ENCODE data around the gene DNAH2.

The DNAH2 gene

DNA sequence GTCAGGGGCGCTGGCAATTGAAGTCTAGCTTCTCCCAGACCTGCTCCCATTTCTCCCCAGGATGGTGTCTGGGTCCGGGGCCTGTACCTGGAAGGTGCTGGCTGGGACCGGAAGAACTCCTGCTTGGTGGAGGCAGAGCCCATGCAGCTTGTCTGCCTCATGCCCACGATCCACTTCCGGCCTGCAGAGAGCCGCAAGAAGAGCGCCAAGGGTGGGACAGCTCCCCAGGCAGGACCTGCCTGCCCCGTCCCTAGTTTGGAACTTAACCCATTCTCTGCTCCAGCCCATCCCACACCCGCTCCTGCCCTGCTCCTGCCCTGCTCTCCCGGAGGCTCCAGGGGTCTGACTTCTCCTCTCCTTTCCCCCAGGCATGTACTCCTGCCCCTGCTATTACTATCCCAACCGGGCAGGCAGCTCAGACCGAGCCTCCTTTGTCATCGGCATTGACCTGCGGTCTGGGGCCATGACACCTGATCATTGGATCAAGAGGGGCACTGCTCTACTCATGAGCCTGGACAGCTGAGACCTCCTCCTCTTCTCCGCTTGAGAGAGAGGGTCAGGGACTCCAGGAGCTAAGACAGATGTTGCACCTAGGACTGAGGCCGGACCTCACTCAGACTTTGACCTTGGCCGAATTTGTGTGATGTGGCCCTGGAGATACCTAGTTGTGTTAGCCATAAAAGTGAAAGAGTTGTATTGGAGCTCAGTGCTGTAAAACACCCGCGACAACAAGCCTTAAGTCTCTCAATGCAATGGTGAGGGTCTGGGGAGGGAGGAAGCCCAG, 115.7 kb downstream of the DNAH2 start:
- H3K36me3 ChIP-seq (ENCODE audit: control insufficient read depth, insufficient read depth, low read length): no peaks in the 10 kb centered on the region
- WGBS, 2 experiments (ENCODE audit: insufficient coverage in 2 of 2): 60 to 63% methylated on average over 18 to 19 of the region's 19 CpGs
- peak overlapping the region; percentile 64 for H3K4me3 ChIP-seq (ENCODE audit: extremely low read depth, insufficient read depth, low read length, poor library complexity, severe bottlenecking)
- H3K27ac ChIP-seq (ENCODE audit: low read depth, low read length, severe bottlenecking): no peak overlapping the region
- H3K9me3 ChIP-seq (ENCODE audit: control insufficient read depth, low read length): no peaks in the 10 kb centered on the region
- H3K4me1 ChIP-seq (ENCODE audit: control insufficient read depth, insufficient read depth, low read length, poor library complexity, severe bottlenecking): peaks cover 15% of the 10 kb centered on the region

DNA sequence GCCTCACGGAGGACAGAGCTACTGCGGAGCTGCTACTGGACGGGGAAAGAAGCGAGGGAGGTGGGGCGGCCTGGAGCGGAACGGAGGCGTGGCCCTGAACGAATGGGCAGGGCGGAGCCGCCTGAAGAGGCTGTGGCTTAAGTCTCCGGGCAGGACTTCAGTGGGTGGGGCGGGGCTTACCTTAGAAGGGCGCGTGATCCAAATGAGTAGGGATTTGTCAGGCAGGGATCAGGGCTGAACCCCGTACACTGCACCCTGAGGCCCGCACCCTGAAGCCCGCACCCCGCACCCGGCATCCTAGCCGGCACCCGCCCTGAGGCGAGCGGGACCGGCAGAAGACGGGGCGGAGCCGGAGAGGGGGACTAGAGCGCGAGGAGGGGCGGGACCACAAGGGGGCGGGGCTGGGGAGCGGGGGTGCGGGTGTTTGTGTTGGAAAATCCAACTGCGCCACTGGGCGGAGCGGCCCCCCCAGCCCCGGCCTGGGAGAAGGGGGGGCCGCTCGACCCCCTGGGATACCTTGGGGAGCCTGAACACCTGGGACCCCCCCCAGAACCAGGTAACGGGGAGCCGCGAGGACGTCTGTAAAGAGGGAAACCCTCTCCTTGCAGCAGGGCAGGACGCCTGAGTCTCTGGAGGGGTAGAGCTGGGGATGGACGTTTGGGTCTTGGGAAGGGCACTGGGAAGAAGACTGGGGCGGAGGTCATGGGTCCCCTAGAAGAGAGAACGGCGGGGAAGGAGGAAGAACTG, 116.4 kb downstream of the DNAH2 start, which contains the start of gene KDM6B:
Gene KDM6B, plus strand, starts transcription at position 423 of the 747 bp plus-strand sequence. CDS start 11,338 bp downstream, outside the sequence.
- peak within 1 kb of the TSS; percentile 64 for H3K4me3 ChIP-seq (ENCODE audit: extremely low read depth, insufficient read depth, low read length, poor library complexity, severe bottlenecking)
- H3K9me3 ChIP-seq (ENCODE audit: control insufficient read depth, low read length): no peaks in the 10 kb centered on the region
- H3K36me3 ChIP-seq (ENCODE audit: control insufficient read depth, insufficient read depth, low read length): no peaks in the 10 kb centered on the region
- peaks cover 20% of the 10 kb centered on the region for H3K4me1 ChIP-seq (ENCODE audit: control insufficient read depth, insufficient read depth, low read length, poor library complexity, severe bottlenecking)
- 0 to 1% methylated on average over 28 to 31 of the region's 49 CpGs for WGBS, 2 experiments (ENCODE audit: insufficient coverage in 2 of 2)
- peak within 1 kb of the TSS; percentile 99 for H3K27ac ChIP-seq (ENCODE audit: low read depth, low read length, severe bottlenecking)

DNA sequence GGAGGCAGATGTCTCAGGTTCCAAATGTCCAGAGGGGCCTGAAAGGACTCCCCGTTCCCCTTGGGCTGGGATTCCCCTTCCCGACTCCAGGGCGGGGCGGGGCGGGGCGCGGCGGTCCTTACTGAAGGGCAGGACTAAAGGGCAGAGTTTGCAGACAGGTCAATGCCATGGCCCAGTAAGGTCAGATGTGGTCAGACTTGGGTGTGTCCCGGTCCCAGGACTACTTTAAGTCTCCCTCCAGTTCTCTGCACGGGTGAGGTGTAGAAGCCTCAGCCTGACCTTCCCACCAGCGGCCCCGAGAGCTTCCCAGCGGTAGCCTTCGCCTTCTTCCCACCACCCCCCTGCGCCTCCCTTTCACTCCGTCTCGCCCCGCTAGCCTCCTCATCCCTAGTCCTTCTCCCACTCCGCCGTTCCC, 117.0 kb downstream of the DNAH2 start:
- Histone ChIP-seq H3K9me3 (ENCODE audit: control insufficient read depth, low read length) (no peaks in the 10 kb centered on the region), H3K27ac (ENCODE audit: low read depth, low read length, severe bottlenecking) (peak overlapping the region; percentile 99), H3K4me3 (ENCODE audit: extremely low read depth, insufficient read depth, low read length, poor library complexity, severe bottlenecking) (peak overlapping the region; percentile 64), H3K36me3 (ENCODE audit: control insufficient read depth, insufficient read depth, low read length) (no peaks in the 10 kb centered on the region), H3K4me1 (ENCODE audit: control insufficient read depth, insufficient read depth, low read length, poor library complexity, severe bottlenecking) (peaks cover 24% of the 10 kb centered on the region)
- 0% methylated on average over 15 to 18 of the region's 20 CpGs for WGBS, 2 experiments (ENCODE audit: insufficient coverage in 2 of 2)

DNA sequence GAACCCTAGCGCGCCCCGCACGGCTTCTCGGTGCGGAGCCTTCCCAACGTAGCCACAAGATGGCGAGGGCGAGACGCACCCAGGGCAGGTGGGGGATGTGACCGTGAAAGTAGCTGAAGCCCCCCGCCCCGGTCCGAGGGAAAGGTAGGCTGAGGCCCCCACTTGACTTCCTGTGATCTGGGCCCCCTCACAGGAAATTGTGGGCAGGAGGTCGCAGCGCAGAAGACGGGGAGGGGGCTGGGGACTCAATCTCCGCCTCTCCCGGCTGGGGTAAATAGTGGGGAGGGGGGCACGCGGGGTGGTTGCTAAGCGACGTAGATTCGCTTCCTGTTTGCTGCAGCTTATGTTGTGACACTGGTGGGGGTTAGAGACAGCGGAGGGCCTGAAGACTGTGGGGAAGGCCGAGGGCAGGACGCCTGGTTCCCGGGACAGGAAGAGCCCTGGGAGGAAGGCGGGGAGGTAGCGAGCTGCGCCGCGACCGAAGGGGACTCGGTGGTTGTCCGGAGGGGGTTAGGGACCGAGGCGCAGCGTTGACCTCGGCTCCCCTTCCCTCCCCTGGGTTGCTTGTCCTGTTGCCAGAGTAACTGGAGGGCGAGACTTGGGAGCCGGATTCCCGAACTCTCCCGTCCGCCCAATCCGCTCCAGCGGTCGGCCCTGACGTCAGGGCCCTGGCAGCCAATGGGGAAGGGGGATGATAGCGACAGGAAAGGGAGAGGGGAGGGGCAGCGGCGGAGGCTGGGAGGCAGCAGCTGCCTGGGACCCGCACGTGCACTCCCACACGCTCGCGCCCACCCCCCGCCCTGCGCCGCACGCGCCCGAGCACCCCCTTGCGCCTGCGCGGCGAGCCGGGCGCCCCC, 117.6 kb downstream of the DNAH2 start:
- Histone ChIP-seq H3K4me1 (ENCODE audit: control insufficient read depth, insufficient read depth, low read length, poor library complexity, severe bottlenecking) (peaks cover 28% of the 10 kb centered on the region), H3K9me3 (ENCODE audit: control insufficient read depth, low read length) (no peaks in the 10 kb centered on the region), H3K36me3 (ENCODE audit: control insufficient read depth, insufficient read depth, low read length) (peaks cover 6% of the 10 kb centered on the region), H3K27ac (ENCODE audit: low read depth, low read length, severe bottlenecking) (peak overlapping the region; percentile 99), H3K4me3 (ENCODE audit: extremely low read depth, insufficient read depth, low read length, poor library complexity, severe bottlenecking) (peak overlapping the region; percentile 64)
- 0% methylated on average over 42 to 46 of the region's 69 CpGs for WGBS, 2 experiments (ENCODE audit: insufficient coverage in 2 of 2)

DNA sequence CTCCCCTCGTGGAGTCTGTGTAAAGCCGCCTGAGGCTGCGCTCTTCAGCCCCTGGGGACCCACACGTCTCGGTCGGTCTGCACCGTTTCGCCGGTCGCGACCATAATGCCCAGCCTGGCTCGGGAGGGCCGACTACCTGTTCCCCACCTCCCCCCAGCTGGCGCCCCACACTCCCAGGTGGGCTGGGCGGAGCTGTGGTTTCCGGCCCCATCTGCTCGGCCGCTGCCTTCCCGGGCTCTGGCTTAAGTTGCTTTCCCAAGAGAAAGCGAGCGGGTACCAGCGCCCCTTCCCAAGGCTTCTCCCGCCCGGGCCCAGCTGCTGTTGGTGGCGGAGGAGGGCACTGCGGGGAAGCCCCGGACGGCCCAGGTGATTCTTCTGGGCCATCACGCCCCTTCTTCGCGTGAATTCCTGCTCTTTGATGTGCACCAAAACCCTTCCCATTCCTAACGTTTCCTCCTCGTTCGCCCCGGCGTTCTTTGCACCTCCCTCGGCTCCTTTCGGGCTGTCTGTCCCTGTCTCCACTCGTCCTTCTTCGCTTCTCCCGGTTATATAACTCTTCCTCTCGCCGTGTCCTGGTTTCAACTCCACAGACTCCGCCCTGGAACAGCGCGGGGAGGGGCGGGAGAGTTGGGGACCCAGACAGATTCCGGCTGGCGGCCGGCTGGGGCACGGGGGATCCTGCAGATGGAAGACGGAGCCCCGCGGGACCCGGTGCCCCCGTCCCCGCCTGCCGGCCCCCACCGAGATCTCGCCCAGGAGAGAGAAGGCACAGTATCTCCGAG, 118.5 kb downstream of the DNAH2 start:
- Histone ChIP-seq H3K9me3 (ENCODE audit: control insufficient read depth, low read length) (no peaks in the 10 kb centered on the region), H3K27ac (ENCODE audit: low read depth, low read length, severe bottlenecking) (peak overlapping the region; percentile 99), H3K4me3 (ENCODE audit: extremely low read depth, insufficient read depth, low read length, poor library complexity, severe bottlenecking) (peak overlapping the region; percentile 64), H3K36me3 (ENCODE audit: control insufficient read depth, insufficient read depth, low read length) (peaks cover 12% of the 10 kb centered on the region), H3K4me1 (ENCODE audit: control insufficient read depth, insufficient read depth, low read length, poor library complexity, severe bottlenecking) (peaks cover 36% of the 10 kb centered on the region)
- WGBS, 2 experiments (ENCODE audit: insufficient coverage in 2 of 2): 0 to 1% methylated on average over 50 to 56 of the region's 61 CpGs

DNA sequence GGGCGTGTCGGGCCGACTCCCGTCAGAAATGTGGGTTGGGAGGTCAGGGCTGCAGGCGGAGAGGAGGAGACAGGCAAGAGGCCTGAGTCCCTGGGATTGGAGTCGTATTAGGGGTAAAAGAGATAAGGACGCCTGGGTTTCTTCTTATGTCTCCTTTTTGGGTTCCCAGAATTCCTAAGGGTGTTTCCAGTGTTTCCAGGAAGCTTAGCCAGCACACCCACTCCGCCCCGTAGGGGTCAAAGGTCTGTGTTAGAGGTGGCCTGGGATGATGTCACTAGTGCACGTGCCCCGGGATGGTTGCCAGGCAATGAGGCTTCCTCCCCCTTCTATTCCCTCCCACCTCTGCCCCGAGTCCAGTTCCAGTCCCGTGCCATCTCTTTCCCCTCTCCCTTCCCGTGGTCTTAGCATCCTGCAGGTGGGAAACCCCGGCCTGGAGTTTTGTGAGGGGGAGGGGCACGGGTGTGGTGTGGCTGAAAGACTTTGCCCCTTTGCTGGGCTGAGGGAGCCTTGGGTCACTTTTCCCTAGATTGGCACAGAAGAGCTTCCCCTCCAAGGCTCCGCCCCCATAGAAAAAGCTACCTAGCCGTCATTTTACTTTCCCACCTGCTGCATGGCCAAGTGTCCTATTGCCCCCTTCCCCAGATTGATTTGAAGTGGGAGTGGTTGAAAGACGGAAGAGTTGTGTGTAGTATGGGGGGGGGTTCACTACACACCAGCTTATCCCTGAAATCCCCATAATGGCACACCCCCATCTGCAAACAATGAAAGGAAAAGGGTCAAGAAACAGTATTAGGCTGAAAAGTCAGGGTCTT, 119.3 kb downstream of the DNAH2 start:
- WGBS, 2 experiments (ENCODE audit: insufficient coverage in 2 of 2): 0 to 3% methylated on average over 5 of the region's 19 CpGs
- peak overlapping the region; percentile 99 for H3K27ac ChIP-seq (ENCODE audit: low read depth, low read length, severe bottlenecking)
- peak overlapping the region; percentile 64 for H3K4me3 ChIP-seq (ENCODE audit: extremely low read depth, insufficient read depth, low read length, poor library complexity, severe bottlenecking)
- H3K36me3 ChIP-seq (ENCODE audit: control insufficient read depth, insufficient read depth, low read length): peaks cover 12% of the 10 kb centered on the region
- no peaks in the 10 kb centered on the region for H3K9me3 ChIP-seq (ENCODE audit: control insufficient read depth, low read length)
- H3K4me1 ChIP-seq (ENCODE audit: control insufficient read depth, insufficient read depth, low read length, poor library complexity, severe bottlenecking): peaks cover 39% of the 10 kb centered on the region

DNA sequence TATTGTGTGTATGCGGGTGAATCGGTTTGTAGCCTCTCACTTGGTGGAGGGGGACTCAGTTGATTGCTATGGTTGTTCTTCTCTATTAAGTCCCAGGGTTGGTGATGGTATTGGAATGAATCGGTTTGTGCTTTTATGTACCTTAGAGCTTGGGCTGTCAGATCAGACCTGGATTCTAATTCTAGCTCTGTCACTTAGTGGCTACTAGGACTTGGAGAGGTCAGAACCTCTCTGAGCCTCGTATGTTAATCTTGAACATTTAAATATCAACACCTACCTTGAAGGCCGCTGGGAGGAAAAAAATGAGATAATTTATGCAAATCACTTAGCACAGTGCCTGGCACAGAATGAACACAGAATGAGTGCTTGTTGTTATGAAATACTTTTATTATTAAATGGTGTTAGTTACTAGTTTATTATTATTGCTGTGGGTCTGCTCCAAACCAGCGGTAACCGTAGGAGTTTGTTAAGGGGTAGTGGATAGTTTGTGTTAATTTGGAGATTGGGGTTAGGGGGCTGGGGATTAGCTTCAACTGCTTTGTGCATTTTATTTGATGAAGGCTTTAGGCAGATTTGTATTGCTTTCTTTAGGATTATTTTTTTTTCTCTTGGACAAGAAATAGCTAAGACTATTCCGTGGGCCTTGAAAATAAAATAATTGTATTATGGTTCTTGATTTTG, 120.0 kb downstream of the DNAH2 start:
- WGBS, 2 experiments (ENCODE audit: insufficient coverage in 2 of 2): 5 to 9% methylated on average over 4 of the region's 8 CpGs
- H3K4me1 ChIP-seq (ENCODE audit: control insufficient read depth, insufficient read depth, low read length, poor library complexity, severe bottlenecking): peaks cover 39% of the 10 kb centered on the region
- peak overlapping the region; percentile 64 for H3K4me3 ChIP-seq (ENCODE audit: extremely low read depth, insufficient read depth, low read length, poor library complexity, severe bottlenecking)
- peak overlapping the region; percentile 99 for H3K27ac ChIP-seq (ENCODE audit: low read depth, low read length, severe bottlenecking)
- H3K9me3 ChIP-seq (ENCODE audit: control insufficient read depth, low read length): no peaks in the 10 kb centered on the region
- H3K36me3 ChIP-seq (ENCODE audit: control insufficient read depth, insufficient read depth, low read length): peaks cover 12% of the 10 kb centered on the region

DNA sequence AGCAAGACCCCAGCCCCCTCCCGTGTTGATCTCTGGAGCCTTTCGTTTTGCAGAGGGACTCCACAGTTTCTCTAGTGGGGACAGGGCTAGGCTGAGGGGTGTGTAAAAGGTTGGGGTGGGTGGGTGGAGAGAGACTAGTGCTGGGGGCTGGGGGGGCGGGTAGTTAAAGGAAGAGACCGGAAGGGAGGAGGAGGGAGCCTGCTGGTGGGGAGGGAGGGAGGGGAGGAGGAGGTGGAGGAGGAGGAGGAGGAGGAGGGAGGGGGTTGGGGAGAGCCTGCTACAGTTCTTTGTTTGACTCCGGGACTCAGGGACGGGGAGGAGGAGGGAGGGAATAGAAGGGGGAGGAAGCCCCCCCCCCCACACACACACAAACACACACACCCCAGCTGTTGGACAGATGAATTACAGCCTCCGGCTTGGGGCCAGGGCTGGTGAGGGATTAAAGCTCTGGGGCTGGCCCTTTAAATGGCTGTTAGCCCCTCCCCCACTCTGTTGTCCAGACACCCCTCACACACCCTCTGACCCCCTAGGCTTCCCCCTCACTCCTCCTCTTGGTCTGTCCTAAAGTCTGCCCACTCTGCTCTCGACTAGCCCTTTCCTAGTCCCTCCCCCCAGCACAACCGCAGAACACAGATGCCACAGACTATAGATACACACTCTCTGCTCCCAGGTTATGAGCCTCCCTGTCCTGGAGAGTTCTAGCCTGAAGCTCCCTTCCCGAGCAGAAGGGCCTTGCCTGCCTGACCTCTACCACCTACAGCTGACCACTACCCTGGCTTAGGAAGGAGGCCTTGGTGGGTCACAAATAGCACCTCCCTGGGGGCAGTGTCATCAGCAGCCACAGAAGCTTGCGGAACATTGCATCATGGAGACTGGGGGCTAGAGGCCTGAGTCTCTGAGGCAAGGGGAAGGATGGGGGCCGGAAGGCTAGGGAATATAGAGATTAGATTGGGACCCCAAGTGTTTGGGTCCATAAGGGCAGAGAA, 120.8 kb downstream of the DNAH2 start:
- peak overlapping the region; percentile 99 for H3K27ac ChIP-seq (ENCODE audit: low read depth, low read length, severe bottlenecking)
- 36 to 40% methylated on average over 4 of the region's 12 CpGs for WGBS, 2 experiments (ENCODE audit: insufficient coverage in 2 of 2)
- peaks cover 12% of the 10 kb centered on the region for H3K36me3 ChIP-seq (ENCODE audit: control insufficient read depth, insufficient read depth, low read length)
- H3K4me1 ChIP-seq (ENCODE audit: control insufficient read depth, insufficient read depth, low read length, poor library complexity, severe bottlenecking): peaks cover 36% of the 10 kb centered on the region
- peak overlapping the region; percentile 64 for H3K4me3 ChIP-seq (ENCODE audit: extremely low read depth, insufficient read depth, low read length, poor library complexity, severe bottlenecking)
- no peaks in the 10 kb centered on the region for H3K9me3 ChIP-seq (ENCODE audit: control insufficient read depth, low read length)

Measured in mesodermal cell (in vitro differentiated cells).